Spleen (tissue), 7 donors: ENCODE measurements around the gene IRF2.

Experiments used
- POLR2A ChIP-seq, 3 donors: fragments of 450-650 bp; IDR thresholded peaks; one replicate each; pipeline ENCODE4 v1.5.1; 2017; ENCODE audit warnings: antibody characterized with exemption in 3 of 3, mild to moderate bottlenecking in 1 of 3
- TF ChIP-seq, protein P1 (sequence below), 11 experiments: fragments of 200-600 bp in 7 of 11; fragments of 450-650 bp in 4 of 11; sonication (generic) in 4 of 11; IDR thresholded peaks in 8 of 11; conservative IDR thresholded peaks in 3 of 11; 1 replicate in 7 of 11; 2 replicates in 4 of 11; pipeline versions ENCODE4 v1.4.0 to v1.8.0; 2016 to 2021; ENCODE audit warnings: antibody characterized with exemption in 11 of 11, inconsistent platforms in 4 of 11, mild to moderate bottlenecking in 1 of 11
- donor health status: DM: no; HTN: no; CAD: no; lungs with moderate emphysema.
- donor health status: DM: no; HTN: no; CAD: no.
- donor health status: DM: no; HTN: no; CAD: no.

- TF ChIP-seq, protein P1, sequence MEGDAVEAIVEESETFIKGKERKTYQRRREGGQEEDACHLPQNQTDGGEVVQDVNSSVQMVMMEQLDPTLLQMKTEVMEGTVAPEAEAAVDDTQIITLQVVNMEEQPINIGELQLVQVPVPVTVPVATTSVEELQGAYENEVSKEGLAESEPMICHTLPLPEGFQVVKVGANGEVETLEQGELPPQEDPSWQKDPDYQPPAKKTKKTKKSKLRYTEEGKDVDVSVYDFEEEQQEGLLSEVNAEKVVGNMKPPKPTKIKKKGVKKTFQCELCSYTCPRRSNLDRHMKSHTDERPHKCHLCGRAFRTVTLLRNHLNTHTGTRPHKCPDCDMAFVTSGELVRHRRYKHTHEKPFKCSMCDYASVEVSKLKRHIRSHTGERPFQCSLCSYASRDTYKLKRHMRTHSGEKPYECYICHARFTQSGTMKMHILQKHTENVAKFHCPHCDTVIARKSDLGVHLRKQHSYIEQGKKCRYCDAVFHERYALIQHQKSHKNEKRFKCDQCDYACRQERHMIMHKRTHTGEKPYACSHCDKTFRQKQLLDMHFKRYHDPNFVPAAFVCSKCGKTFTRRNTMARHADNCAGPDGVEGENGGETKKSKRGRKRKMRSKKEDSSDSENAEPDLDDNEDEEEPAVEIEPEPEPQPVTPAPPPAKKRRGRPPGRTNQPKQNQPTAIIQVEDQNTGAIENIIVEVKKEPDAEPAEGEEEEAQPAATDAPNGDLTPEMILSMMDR (IDR thresholded peaks at IDR 0.05 in 8 of 11, conservative IDR thresholded peaks at IDR 0.05 in 3 of 11), result no peak
- TF ChIP-seq POLR2A (IDR thresholded peaks at IDR 0.05), result no peak
These were observed 64.8 kb downstream of the IRF2 start for GRCh38 chr4:184409502-184409901.
